Suppressor macrophage treated with lipopolysaccharide for 4 hours (primary cell): ENCODE results near the gene SNX9.
A peak's percentile ranks its signal among the peaks of the same experiment; 100 is the strongest.
"Not testable (repeated sequence)": the region's sequence is repeated elsewhere in the genome, so short reads cannot be mapped to it uniquely, and the experiment has no call there.

Experiments
- DNase-seq: peaks from one replicate; pipeline ENCODE4 v3.0.0-alpha.2; 2020

The SNX9 gene

DNA sequence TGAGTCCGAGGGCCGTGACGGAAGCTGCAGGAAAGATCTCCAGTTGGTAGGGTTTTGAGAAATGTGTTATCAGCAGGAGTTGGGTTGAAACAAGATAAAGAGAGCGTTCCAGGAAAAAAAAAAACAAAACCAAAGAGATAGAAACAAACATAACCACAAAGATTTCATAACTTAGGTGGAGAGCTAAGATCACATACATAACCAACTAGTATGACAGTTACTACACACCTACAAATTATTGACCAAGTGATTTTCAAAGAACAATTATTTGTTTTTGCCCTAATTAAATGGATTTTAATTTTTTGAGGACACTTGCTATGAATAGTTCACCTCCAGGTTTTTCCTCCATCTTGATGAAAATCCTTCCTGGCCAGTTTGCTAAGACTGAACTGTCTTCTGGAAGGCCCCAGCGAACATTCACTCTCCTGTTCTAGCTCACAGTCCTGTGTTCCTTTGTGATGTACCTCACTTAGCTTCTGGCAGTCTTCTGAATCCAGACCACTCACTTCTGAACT lies 69.4 kb downstream of the SNX9 start:
- no peak for DNase-seq

DNA sequence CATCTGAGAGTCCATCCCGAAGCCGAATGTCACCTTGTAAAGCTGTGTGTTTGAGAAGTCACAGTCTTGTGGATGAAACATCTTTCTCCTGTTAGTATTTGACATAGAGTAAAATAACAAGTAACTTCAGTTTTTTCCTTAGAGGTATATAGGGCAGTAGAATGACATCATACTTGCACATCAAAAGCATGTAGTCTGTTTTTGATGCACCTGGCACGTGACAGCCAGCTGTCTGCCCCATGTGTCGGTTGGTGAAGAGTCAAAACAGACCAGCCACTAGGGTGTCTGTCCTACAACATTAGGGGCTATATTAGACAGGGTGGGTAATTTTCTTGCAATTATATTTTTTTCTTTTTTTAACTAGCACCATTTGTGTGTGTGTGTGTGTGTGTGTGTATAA lies 70.2 kb downstream of the SNX9 start:
- no peak for DNase-seq

DNA sequence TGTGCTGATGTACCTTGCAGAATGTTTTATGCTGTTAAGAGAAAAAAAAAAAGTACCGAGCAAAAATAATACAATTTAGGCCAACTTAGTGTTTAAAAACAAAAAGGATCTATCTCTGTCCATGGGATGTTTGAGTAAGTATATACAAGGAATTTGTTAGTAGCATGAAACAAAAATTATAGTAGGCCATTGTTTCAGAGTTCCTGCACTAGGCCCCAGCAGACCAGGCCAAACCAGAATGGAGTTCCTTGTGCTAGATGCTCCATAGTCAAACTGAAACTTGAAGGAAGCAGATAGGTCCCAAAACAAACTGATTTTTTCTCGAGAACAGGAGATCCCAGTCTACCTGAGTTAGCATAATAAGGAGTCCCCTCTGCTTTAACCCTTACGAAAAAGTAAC lies 72.5 kb downstream of the SNX9 start:
- DNase-seq, result no peak

DNA sequence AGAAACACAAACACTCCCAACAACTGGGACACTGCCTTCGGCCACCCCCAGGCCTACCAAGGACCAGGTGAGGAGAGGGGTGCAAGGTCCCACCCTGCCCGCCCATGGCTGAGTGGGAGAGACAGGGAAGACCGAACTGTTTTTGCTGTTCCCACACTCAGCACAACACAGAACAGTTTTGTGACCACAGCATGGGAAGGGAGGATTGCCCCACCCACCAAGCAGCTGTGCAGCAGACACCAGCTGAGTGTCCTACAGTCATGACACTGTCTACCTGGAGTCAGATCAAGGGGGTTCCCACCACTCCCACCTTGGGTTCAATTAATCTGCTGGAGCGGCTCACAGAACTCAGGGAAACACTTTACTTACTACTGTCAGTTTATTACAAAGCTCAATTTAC lies 73.9 kb downstream of the SNX9 start:
- no peak for DNase-seq

DNA sequence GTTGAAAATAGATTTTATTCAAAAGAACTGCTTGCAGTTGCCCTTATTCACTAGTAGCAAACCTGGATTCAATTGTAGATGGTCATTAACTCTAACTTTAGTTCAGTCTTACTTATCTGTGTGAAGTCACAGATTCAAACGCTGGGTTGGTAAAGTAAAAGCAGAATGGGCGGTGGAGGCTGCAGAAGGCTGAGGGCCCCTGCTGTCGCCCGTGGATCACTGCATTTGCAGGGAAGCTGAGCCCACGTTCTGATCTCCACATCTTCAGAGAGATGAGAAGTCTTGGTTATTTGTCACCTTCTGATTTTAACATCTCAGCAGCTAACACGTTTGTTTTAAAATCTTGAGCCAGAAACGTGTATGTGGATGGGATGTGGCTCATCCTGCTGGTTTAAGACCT lies 75.1 kb downstream of the SNX9 start:
- DNase-seq, result no peak

DNA sequence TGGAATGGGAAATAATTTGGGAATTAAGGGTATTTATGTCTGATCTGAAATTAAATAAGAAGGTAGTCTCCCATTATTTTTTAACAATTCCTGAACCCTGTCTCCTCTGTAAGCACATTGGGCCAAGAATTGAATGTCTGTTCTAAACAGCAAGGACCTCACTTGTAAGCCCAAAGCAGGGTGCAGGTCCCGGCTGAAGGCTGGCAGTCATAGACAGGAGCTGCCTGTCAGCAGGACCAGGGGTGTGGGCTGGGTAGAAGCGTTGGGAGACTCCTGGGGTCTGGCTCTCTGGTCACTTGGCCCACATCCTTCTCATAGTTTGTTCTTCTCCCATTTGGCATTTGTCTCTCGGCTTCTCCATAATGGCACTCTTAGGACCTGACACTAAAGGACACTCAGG lies 75.6 kb downstream of the SNX9 start:
- DNase-seq, result no peak

DNA sequence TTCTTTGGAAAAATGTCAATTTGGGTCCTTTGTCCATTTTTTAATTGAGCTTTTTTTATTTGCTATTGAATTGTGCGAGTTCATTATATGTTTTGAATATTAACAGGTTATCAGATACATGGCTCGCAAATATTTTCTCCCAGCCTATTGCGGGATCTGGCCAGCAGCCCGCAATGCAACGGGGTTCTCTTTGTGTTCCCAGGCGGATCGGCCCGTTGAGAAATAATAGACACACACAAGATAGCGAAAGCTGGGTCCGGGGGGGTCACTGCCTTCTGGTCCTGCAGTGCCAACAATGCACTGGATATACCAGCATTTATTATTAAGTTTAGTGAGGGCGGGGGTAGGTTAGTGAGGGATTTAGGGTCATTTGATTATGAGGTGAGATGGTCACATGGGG lies 77.2 kb downstream of the SNX9 start:
- not testable (repeated sequence) for DNase-seq

DNA sequence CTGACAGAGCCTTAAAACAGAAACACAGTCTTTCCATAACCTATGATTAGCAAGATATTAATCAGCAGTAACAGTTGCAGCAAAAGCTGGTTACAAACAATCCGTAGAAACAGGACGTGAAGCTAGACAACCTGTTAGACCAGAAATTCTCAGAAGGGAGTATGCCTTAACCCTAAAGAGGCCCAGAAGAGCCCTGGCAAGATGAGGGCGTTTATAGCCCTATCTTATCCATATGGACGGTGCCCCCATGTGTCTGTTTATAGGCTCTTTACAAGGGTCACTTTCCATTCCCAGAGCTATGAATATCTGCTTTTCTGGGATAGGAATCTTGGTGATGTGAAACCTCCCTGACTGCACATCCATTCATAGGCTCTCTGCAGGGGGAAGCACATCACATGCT lies 77.7 kb downstream of the SNX9 start:
- not testable (repeated sequence) for DNase-seq

DNA sequence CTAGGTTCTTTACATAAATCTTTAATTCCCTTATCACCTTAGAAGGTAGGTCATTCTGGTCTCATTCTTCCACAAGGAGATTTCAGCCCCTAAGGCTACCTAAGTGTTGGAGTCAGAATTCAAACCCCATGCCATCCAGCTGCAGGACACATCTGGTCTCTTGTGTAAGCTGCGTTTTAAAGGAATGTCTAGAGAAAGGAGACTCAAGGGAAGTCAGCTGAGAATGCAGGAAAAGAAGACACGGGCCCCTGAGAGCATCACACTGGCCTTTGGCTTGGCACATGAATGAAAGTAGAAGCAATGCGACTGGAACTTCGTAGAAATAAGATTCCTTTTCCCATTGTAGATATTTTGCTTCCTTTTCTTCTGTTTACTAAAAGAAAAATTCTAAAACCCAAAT lies 82.0 kb downstream of the SNX9 start:
- no peak for DNase-seq

DNA sequence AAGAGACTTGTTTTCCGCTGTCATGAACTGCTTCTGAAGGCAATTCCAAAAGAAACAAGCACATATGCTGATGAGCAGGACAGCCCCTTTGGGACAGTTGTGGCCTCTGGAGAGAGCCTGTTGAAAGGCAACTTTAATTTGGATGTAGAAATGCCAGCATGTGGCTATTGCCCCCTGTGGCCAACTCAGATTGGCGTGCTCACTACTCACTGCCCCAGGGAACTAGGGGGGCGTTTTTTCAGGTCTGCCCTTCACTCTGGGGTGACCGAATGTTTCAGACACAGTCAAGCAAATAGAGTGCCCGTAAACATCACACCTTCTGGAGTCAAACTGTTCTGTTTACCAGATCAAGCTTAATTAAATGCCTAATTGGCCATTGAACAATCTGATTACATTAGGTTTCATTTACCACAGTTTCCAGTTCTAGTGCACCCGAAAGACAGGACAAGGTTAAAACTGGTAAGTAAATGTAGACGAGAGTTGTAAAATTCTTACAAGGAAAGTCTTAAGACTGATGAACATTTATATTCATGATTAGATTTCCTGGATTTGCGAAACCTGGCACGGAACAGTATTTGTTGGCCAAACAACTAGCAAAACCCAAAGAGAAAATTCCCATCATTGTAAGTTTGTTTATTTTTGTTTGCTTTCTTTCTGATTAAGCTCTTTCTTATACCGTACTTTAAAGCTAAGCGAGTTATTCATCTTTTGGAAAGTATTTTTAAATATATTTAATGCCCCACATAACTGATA lies 82.7 kb downstream of the SNX9 start:
- no peak for DNase-seq

DNA sequence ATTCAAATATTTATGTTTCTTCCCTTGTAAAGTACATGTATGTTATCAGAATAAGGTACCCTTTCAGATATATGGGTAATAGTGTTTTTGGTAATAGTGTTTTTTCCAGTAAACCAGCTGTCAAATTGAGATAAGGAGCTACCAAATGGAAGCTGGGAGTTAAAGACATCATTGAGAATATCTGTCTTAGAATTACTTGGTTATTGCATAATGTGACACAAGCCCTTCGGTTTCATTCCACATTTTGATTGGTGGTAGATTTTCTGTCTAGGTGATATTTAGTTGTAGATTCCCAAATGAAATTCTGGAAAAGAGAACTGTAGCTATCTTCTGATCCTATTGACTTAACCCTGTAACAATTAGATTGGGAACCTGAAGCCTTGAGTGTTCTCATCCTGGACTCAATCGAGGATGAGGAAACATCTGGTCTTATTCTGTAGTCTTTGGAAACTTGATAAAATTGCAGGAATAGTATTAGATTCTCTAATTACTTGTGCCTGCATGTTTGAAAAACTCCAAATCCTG lies 83.6 kb downstream of the SNX9 start:
- DNase-seq, result no peak

DNA sequence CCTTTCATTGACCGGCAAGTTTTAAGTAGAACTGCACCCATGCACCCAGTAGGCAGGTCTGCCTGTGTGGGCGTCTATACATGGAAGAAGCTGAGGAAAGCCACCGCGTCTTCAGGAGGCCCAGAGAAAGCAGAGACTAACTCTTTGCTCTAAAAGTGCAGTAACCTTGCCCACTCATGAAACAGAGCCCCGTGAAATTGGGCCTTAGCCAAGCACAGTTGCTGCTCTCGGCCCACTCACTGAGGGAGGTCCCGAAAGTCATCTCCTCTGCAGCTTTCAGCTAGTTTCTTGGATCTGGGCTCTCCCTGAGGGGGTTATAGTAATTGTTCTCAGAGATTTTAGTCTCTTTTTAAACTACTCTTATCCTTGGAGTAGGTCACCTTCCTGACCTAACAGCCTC lies 84.6 kb downstream of the SNX9 start:
- no peak for DNase-seq

DNA sequence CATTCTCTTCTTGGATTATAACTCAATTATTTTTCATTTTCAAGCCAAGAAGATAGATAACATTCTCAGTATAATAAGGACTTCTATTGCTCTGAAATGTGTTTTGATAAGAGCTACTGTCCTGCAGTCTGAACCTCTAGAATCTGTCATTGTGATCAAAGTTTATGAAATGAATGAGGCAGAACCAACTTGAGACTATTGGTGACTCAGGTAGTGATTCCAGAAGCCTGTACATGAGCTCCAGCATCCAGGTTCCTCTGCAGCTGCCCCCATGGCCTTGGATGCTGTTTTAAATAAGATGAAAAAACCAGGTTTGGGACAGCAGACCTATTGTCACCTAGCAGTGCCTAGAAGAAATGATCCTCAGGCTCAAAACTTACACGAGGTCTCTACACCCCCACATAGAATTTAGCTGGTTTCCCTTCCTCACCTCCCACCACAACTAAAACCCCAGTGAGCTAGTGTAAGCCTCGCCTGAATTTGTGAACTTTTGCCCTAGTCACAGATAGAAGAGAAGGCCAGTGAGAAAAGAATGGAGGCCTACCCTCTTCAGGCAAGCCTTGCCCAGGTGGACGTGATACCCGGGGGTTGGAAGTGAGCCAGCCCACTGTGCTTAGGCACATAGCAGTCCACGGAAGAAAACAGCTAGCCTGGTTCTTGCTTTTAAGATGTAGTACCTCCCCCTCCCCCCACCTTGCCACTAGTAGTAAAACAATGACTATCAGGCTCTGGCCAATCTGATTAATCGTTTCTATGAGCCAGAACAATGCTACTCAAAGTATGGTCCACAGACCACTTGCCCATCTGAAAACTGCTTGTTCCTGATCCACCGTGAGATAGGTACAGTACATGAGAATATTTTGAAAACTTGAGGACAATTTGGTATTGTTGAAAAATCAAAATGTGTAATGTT lies 85.6 kb downstream of the SNX9 start:
- no peak for DNase-seq

DNA sequence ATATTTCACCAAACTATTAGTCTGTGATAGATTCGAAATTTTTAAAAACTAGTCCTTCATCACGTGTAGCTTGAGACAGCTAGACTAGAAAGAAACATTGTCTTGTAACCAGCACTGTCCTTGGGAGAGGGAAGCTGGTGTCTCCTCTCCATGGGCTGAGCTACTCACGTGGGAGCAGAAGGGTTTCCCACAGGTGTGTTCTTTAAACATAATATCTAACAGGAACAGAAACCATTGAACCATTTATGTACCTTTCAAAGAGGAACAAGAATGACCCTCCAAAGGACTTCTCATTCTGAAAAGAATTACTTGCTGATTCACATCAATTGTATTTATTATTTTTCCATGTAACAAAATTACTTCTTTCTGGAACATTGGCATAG lies 86.2 kb downstream of the SNX9 start:
- no peak for DNase-seq

DNA sequence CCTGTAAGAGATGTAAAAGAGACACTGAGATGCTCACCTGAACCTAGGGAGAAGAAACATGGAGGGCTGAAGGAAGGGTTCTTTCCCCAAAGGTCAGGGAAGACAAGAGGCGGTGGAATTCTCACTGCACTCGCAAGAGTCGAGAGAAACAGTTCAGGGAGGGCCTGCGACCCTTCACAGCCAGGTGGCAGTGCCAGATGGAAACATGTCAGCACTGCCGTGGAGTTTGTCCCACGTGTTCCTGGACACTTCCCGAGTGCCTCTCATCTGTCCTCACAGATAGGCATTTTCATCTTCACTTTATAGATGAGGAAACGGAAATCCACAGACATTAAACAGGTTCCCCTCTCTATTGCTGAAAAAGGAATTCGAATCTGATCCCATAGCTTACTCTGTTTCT lies 88.2 kb downstream of the SNX9 start:
- no peak for DNase-seq

DNA sequence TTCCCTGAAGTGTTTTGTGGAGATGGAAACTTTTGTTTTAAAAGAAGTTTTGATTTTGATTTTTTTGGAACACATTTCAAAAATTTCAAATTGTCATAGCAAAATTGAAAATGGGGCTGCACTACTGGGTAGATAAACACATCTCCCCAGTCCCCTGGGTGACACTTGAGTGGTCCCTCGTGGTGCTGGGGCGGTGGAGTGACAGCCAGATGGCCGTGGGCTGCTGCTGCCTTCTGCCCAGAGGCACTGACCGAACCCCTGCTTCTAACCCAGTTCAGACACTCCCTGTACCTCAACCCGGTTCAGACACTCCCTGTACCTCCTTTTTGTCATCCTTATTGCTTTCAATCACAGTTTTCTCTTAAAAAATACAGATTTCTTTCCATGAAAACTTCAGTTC lies 88.7 kb downstream of the SNX9 start:
- no peak for DNase-seq

DNA sequence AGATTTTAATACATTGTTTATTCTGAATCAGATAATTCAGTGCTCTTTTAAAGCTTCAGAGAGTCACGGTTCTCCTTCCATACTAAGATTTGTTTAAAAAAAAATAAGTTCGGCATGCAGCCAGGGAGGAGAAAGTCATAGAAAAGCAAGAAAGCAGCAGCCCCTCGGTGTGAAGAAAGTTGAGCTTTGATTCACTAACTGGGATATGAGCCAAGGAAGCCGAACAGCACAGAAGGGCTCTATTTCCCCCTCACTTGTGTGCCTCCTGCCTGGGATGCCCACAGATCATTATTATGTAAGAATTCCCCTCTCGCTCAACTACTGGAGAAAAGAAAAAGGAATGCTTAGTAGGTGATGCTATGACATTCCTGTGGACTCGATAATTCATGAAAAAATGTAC lies 89.3 kb downstream of the SNX9 start:
- no peak for DNase-seq

DNA sequence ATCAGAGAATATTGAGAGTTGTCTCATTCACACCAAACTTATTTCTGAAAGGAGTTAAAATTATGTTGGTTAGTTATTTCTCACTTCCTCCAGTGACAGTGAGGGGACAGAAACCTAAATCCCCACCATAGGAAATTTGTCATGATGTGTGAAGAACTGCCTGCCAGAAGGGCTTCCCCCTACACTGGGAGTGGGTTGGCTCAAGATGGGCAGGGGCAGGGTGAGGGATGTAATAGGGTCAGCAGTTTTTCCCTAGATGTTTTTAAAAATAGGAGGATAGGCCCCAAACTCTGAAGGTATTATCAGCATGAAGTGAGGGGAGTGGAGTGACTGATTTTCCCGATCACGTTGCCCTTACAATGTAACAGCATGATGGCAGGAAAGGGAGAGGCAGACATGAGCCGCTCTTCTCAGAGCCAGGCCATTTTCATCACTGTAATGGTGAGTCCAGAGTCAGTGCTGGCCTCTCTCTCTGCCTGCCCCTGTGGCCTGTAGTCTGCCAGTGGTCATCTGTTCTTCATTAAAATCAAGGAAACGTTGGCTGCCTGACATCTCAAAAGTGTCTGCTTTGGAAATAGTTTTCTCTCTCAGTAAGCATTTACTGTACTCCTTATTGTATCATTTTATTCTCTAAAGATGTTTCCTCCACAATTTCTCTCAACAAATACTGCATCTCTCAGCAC lies 98.8 kb downstream of the SNX9 start:
- no peak for DNase-seq

DNA sequence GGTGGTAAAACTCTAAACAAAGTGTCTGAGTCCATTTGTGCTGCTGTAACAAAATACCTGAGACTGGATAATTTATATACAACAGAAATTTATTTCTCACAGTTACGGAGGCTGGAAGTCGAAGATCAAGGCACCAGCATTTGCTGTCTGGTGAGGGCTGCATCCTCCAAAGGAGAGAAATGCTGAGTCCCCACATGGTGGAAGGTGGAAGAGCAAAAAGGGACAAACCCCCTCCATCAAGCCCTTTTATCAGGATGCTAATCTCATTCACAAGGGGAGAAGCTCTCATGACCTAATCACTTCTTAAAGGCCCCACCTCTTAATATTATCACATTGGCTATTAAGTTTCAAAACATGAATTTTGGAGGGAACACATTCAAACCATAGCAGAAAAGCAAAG lies 102.7 kb downstream of the SNX9 start:
- no peak for DNase-seq

DNA sequence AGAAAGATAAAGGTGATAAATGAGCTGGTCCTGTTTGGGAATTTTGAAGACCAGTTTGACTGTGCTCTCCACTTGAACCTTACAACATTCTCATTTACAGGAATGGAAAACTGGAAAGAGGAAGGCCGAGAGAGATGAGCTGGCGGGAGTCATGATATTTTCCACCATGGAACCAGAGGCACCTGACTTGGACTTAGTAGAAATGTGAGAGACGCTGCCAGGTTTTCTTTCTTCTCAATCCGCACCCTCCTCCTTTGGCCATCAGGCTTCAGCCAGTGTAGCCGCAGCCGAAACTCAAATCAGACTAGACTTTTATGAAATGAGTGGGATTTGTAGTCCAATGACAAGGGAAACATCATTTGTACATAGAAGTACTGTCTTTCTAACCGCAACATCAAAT lies 104.0 kb downstream of the SNX9 start:
- no peak for DNase-seq

DNA sequence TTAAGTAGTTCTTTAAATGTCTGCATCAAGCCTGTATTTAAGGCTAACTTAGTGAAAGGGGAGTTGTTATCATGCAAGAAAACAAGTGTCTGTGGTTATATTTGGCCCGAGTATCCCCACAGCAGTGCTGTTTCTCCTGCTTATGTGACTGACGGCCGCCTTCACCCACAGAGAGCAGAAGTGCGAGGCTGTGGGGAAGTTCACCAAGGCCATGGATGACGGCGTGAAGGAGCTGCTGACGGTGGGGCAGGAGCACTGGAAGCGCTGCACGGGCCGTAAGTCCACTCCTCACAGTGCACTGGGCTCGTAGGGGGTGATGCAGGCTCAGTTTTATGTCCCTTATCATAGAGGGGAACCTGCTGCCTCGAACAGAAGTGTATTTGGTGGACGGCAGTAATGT lies 105.4 kb downstream of the SNX9 start:
- DNase-seq, result peak; percentile 41

DNA sequence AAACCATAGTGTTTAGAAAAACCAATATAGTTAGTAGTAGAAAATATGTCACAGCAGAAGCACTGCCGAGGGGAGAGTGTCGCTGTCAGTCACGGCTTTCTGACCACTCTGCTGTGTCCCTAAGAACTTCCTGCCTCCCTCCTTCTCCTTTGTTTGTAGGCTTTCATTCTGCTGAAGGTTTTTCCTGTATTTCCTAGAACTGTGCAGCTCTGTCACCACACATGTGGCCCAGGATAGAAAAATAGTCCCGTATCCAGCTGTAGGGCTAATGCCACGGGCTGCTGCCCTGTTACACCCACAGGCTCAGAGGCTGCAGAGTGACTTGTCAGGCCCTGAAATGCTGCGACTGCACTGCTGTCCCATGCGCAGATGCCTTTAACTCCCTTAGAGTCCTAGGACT lies 106.0 kb downstream of the SNX9 start:
- DNase-seq, result no peak

DNA sequence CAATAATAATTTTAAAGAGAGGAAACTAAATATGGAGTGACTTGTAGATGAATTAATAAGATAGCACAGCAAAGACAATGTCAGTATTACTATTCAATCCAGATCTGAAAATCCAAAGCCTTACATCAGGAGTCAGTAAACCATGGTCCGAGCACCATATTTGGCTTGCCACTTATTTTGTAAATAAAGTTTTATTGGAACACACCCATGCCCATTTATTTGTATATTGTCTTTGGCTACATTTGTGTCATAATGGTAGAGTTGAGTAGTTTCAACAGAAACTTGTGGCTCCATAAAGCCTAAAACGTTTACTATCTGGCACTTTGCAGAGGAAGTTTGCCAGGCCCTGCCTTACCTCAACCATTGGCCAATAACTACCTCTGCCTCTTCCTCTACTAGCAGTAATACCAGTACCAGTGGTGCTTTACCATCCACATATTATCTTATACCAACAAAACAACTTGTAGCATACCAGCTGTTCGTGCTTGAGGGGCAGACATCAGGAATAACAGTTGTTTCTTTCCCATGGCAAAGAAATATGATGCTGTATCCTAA lies 106.8 kb downstream of the SNX9 start:
- DNase-seq, result no peak
